T follicular helper cell (primary cell): Measurements from ENCODE around the gene AK5.

Experiments used
- DNase-seq: peaks from one replicate; pipeline ENCODE4 v3.0.0-alpha.2; 2020; ENCODE audit warnings: low read depth

AK5 gene

GRCh38 chr1:77590651-77591050 lies 308.8 kb downstream of the AK5 start:
- no peak for DNase-seq

GRCh38 chr1:77592906-77593305 lies 311.1 kb downstream of the AK5 start:
- no peak for DNase-seq

GRCh38 chr1:77594366-77595112 lies 312.7 kb downstream of the AK5 start:
- no peak for DNase-seq

- DNase-seq = no peak
Observed at GRCh38 chr1:77597310-77597709, 315.5 kb downstream of the AK5 start.

GRCh38 chr1:77605246-77606026 lies 323.6 kb downstream of the AK5 start:
- no peak for DNase-seq

GRCh38 chr1:77608893-77609292 lies 327.1 kb downstream of the AK5 start:
- no peak for DNase-seq
